Upper lobe of left lung (tissue), 6 donors: ENCODE measurements around the gene APBA3. TPM values are rescaled to one million over a fixed set of nuclear protein-coding genes. Genes with fewer than 3 reads are reported as not detected.
A peak's percentile ranks its signal among the peaks of the same experiment; 100 is the strongest.

Experiments
- ATAC-seq, 2 donors: fragments of 200-7000 bp; cut with Tn5 transposase; one replicate each; pipeline ENCODE4 v1.9.1; 2022; ENCODE audit warnings: mild to moderate bottlenecking in 2 of 2, moderate library complexity in 2 of 2; ENCODE audit not compliant: low FRiP score in 2 of 2
- DNase-seq, 2 donors: peaks; one replicate each; pipeline ENCODE4 v3.0.0-alpha.2; 2019 to 2020
- H3K27ac ChIP-seq, 4 donors: fragments of 200-600 bp; sonication (generic); one replicate each; pipeline ENCODE4 v1.5.1; 2016 to 2019
- H3K27me3 ChIP-seq, 4 donors: fragments of 200-600 bp; sonication (generic); one replicate each; pipeline ENCODE4 v1.5.1; 2017 to 2019
- H3K36me3 ChIP-seq, 4 donors: fragments of 200-600 bp; sonication (generic); one replicate each; pipeline ENCODE4 v1.5.1; 2016 to 2019
- H3K4me1 ChIP-seq, 4 donors: fragments of 200-600 bp; sonication (generic); one replicate each; pipeline ENCODE4 v1.5.1; 2018 to 2019
- H3K4me3 ChIP-seq, 4 donors: fragments of 200-600 bp; sonication (generic); one replicate each; pipeline ENCODE4 v1.5.1; 2017 to 2019; ENCODE audit warnings: mild to moderate bottlenecking in 2 of 4, moderate library complexity in 1 of 4
- H3K9me3 ChIP-seq, 4 donors: fragments of 200-600 bp; sonication (generic); one replicate each; pipeline ENCODE4 v1.5.1; 2018 to 2019
- EP300 ChIP-seq, 4 donors: sonication (generic); formaldehyde crosslinking; IDR thresholded peaks; one replicate each; pipeline ENCODE4 v1.5.1; 2017; ENCODE audit warnings: antibody characterized with exemption in 4 of 4, control low read depth in 2 of 4
- POLR2A ChIP-seq, 4 donors: fragments of 450-650 bp; IDR thresholded peaks; one replicate each; pipeline ENCODE4 v1.5.1; 2016 to 2017; ENCODE audit warnings: antibody characterized with exemption in 4 of 4, mild to moderate bottlenecking in 2 of 4
- POLR2AphosphoS5 ChIP-seq, 2 donors: sonication (generic); formaldehyde crosslinking; IDR thresholded peaks; one replicate each; pipeline ENCODE4 v1.5.1; 2017; ENCODE audit warnings: antibody characterized with exemption in 2 of 2
- WGBS, 2 donors: methylation state at CpG; one replicate each; pipeline ENCODE4 v1.1.5; 2017 to 2018; 5-methylcytosine and 5-hydroxymethylcytosine counted together
- total RNA-seq, 6 donors: library from RNA; depleted of rRNA in 4 of 6; stranded (reverse); fragments of >200 nt in 4 of 6; gene quantifications; one replicate each; pipeline versions ENCODE4 v1.1.0 to v1.2.1, GENCODE V29; 2016 to 2021
- TF ChIP-seq, protein P1 (sequence below), 6 experiments: fragments of 450-650 bp in 4 of 6; fragments of 200-600 bp in 2 of 6; sonication (generic) in 2 of 6; IDR thresholded peaks; one replicate each; pipeline ENCODE4 v1.5.1; 2016 to 2019; ENCODE audit warnings: antibody characterized with exemption in 6 of 6
- donor health status: DM: no; HTN: no; CAD: no; lungs with moderate emphysema.
- donor health status: DM: no; HTN: yes; CAD: no; lungs with severe emphysema.

Gene APBA3
- total RNA-seq, 6 donors from 2014 or later, result 13.4 to 92.2 (median 21.6) TPM

GRCh38 chr19:3745363-3746045 lies 16.0 kb downstream of the APBA3 start:
- DNase-seq (no peak), ATAC-seq (peak in 1 of 2 donors; percentile 4)
- H3K9me3 ChIP-seq, result no peaks in the 10 kb centered on the region
- no peak overlapping the region for H3K27ac ChIP-seq
- no peaks in the 10 kb centered on the region for H3K4me1 ChIP-seq
- H3K4me3 ChIP-seq, result no peak overlapping the region
- TF ChIP-seq EP300 (IDR thresholded peaks at IDR 0.05) (no peak), POLR2AphosphoS5 (IDR thresholded peaks at IDR 0.05) (no peak), POLR2A (IDR thresholded peaks at IDR 0.05) (no peak)
- TF ChIP-seq, protein P1, sequence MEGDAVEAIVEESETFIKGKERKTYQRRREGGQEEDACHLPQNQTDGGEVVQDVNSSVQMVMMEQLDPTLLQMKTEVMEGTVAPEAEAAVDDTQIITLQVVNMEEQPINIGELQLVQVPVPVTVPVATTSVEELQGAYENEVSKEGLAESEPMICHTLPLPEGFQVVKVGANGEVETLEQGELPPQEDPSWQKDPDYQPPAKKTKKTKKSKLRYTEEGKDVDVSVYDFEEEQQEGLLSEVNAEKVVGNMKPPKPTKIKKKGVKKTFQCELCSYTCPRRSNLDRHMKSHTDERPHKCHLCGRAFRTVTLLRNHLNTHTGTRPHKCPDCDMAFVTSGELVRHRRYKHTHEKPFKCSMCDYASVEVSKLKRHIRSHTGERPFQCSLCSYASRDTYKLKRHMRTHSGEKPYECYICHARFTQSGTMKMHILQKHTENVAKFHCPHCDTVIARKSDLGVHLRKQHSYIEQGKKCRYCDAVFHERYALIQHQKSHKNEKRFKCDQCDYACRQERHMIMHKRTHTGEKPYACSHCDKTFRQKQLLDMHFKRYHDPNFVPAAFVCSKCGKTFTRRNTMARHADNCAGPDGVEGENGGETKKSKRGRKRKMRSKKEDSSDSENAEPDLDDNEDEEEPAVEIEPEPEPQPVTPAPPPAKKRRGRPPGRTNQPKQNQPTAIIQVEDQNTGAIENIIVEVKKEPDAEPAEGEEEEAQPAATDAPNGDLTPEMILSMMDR (IDR thresholded peaks at IDR 0.05), result no peak
- no peaks in the 10 kb centered on the region for H3K27me3 ChIP-seq
- peaks cover 4 to 19% (median 13%) of the 10 kb centered on the region in 4 donors for H3K36me3 ChIP-seq
- WGBS, 2 donors, result 63 to 77% methylated on average over 8 of the region's 8 CpGs

GRCh38 chr19:3743486-3743885 lies 18.0 kb downstream of the APBA3 start:
- Histone ChIP-seq H3K27ac (no peak overlapping the region), H3K36me3 (peaks cover 0 to 13% (median 4%) of the 10 kb centered on the region in 4 donors), H3K4me3 (no peak overlapping the region), H3K9me3 (no peaks in the 10 kb centered on the region), H3K27me3 (no peaks in the 10 kb centered on the region), H3K4me1 (no peaks in the 10 kb centered on the region)
- WGBS, 2 donors, result 88 to 97% methylated on average over 2 of the region's 2 CpGs
- TF ChIP-seq POLR2A (IDR thresholded peaks at IDR 0.05) (no peak), EP300 (IDR thresholded peaks at IDR 0.05) (no peak), POLR2AphosphoS5 (IDR thresholded peaks at IDR 0.05) (no peak)
- TF ChIP-seq, protein P1 (IDR thresholded peaks at IDR 0.05), result no peak
- ATAC-seq, result no peak
- DNase-seq, result no peak

GRCh38 chr19:3740431-3740830 lies 21.1 kb downstream of the APBA3 start:
- WGBS, 2 donors, result 94 to 100% methylated on average over 5 to 24 of the region's 24 CpGs
- no peaks in the 10 kb centered on the region for H3K4me1 ChIP-seq
- no peak for ATAC-seq
- H3K27me3 ChIP-seq, result no peaks in the 10 kb centered on the region
- TF ChIP-seq EP300 (IDR thresholded peaks at IDR 0.05), result no peak
- TF ChIP-seq POLR2A (IDR thresholded peaks at IDR 0.05), result no peak
- no peak for TF ChIP-seq POLR2AphosphoS5 (IDR thresholded peaks at IDR 0.05)
- TF ChIP-seq, protein P1 (IDR thresholded peaks at IDR 0.05), result no peak
- no peak overlapping the region for H3K4me3 ChIP-seq
- H3K9me3 ChIP-seq, result no peaks in the 10 kb centered on the region
- no peak overlapping the region for H3K27ac ChIP-seq
- peaks cover 3 to 21% (median 9%) of the 10 kb centered on the region in 4 donors for H3K36me3 ChIP-seq
- DNase-seq, result peak in 1 of 2 donors; percentile 76

GRCh38 chr19:3738477-3739220 lies 22.8 kb downstream of the APBA3 start:
- ATAC-seq, result no peak
- TF ChIP-seq POLR2AphosphoS5 (IDR thresholded peaks at IDR 0.05) (no peak), EP300 (IDR thresholded peaks at IDR 0.05) (no peak)
- Histone ChIP-seq H3K27ac (no peak overlapping the region), H3K4me1 (no peaks in the 10 kb centered on the region), H3K36me3 (peaks cover 4 to 27% (median 9%) of the 10 kb centered on the region in 4 donors), H3K4me3 (no peak overlapping the region), H3K27me3 (no peaks in the 10 kb centered on the region), H3K9me3 (no peaks in the 10 kb centered on the region)
- WGBS, 2 donors, result 88 to 93% methylated on average over 30 to 32 of the region's 32 CpGs
- DNase-seq, result peak in 1 of 2 donors; percentile 77

GRCh38 chr19:3737487-3738205 lies 23.8 kb downstream of the APBA3 start:
- no peaks in the 10 kb centered on the region for H3K27me3 ChIP-seq
- no peaks in the 10 kb centered on the region for H3K9me3 ChIP-seq
- WGBS, 2 donors, result 85% methylated on average over 9 to 10 of the region's 10 CpGs
- no peaks in the 10 kb centered on the region for H3K4me1 ChIP-seq
- H3K27ac ChIP-seq, result no peak overlapping the region
- DNase-seq (no peak), ATAC-seq (no peak)
- TF ChIP-seq POLR2A (IDR thresholded peaks at IDR 0.05) (no peak), EP300 (IDR thresholded peaks at IDR 0.05) (no peak), POLR2AphosphoS5 (IDR thresholded peaks at IDR 0.05) (no peak)
- TF ChIP-seq, protein P1 (IDR thresholded peaks at IDR 0.05), result no peak
- peaks cover 4 to 27% (median 9%) of the 10 kb centered on the region in 4 donors for H3K36me3 ChIP-seq
- no peak overlapping the region for H3K4me3 ChIP-seq
